Stimulated activated memory B cell treated with anti-CD40 and anti-IgM and Interleukin-4, amounts not matched to agents 10 μg/mL and 1 μg/mL and 100 μg/mL, for 72 hours (primary cell): ENCODE results near the gene PSMC5.
A peak's percentile ranks its signal among the peaks of the same experiment; 100 is the strongest.

Experiments used
- ATAC-seq: fragments of 150-1000 bp; cut with Tn5 transposase; 2 replicates; pipeline ENCODE4 v1.10.0; 2021
- H3K27ac Mint-ChIP-seq: one replicate; pipeline ENCODE4 v1.8.0; 2022; ENCODE audit warnings: mild to moderate bottlenecking, mixed read lengths
- H3K27me3 Mint-ChIP-seq: one replicate; pipeline ENCODE4 v1.8.0; 2022; ENCODE audit warnings: mixed read lengths
- H3K36me3 Mint-ChIP-seq: one replicate; pipeline ENCODE4 v1.8.0; 2022; ENCODE audit warnings: mixed read lengths
- H3K4me1 Mint-ChIP-seq: one replicate; pipeline ENCODE4 v1.8.0; 2022; ENCODE audit warnings: mixed read lengths
- H3K4me3 Mint-ChIP-seq: one replicate; pipeline ENCODE4 v1.8.0; 2022; ENCODE audit warnings: mild to moderate bottlenecking, moderate library complexity, mixed read lengths
- H3K9me3 Mint-ChIP-seq: one replicate; pipeline ENCODE4 v1.8.0; 2022; ENCODE audit warnings: mixed read lengths

The PSMC5 gene

DNA sequence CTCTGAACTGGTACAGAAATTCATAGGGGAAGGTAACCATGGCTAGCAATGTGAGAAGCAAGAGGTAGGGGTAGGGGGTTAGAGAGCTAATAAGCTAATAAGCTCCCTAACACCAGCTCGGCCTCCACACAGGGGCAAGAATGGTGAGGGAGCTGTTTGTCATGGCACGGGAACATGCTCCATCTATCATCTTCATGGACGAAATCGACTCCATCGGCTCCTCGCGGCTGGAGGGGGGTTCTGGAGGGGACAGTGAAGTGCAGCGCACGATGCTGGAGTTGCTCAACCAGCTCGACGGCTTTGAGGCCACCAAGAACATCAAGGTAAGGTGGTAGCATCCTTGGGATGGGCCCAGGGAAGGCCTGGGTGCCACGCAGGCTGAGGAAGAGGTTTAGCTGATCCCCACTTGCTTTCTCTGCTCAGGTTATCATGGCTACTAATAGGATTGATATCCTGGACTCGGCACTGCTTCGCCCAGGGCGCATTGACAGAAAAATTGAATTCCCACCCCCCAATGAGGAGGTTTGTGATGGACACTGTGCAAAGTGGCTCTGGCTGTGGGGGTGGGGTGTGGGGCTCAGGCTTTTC, 3.8 kb downstream of the PSMC5 start:
- Mint-ChIP-seq H3K27ac (peak overlapping the region; percentile 11), H3K36me3 (peaks cover 55% of the 10 kb centered on the region), H3K9me3 (no peaks in the 10 kb centered on the region), H3K4me1 (peaks cover 62% of the 10 kb centered on the region), H3K4me3 (no peak overlapping the region), H3K27me3 (no peaks in the 10 kb centered on the region)
- no peak for ATAC-seq

DNA sequence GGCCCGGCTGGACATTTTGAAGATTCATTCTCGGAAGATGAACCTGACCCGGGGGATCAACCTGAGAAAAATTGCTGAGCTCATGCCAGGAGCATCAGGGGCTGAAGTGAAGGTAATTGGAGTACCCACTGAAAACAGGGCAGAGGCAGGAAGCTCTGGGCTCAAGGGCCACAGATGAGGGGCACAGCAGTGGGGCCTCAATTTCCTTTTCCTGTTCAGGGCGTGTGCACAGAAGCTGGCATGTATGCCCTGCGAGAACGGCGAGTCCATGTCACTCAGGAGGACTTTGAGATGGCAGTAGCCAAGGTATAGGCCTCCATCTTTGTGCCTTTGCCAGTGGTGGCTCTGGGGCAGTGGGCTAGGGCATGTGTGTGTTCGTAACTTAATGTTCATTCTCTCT, 4.3 kb downstream of the PSMC5 start:
- H3K9me3 Mint-ChIP-seq: no peaks in the 10 kb centered on the region
- peaks cover 58% of the 10 kb centered on the region for H3K4me1 Mint-ChIP-seq
- no peak for ATAC-seq
- H3K36me3 Mint-ChIP-seq: peaks cover 55% of the 10 kb centered on the region
- H3K27me3 Mint-ChIP-seq: no peaks in the 10 kb centered on the region
- no peak overlapping the region for H3K4me3 Mint-ChIP-seq
- H3K27ac Mint-ChIP-seq: no peak overlapping the region

DNA sequence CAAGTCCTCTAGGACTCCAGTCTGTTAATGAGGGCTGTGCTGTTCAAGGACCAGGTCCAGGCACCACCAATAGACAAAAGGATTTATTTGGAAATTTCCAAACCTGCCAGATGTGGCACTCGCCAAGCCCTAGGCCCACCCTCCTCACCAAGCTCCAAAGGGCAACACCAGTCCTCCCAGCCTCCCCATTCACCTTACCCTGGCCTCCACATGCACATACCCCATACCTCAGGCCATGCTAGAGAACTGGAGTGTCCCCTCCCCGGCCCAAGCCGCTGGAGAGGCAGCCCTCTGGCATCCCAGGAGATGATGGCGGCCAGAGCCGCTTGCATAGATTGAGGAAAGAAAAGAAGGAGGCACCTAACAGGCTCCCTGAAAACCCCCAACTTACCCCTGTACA, 4.8 kb downstream of the PSMC5 start:
- no peak for ATAC-seq
- peak overlapping the region; percentile 9 for H3K27ac Mint-ChIP-seq
- H3K9me3 Mint-ChIP-seq: no peaks in the 10 kb centered on the region
- H3K4me3 Mint-ChIP-seq: no peak overlapping the region
- no peaks in the 10 kb centered on the region for H3K27me3 Mint-ChIP-seq
- H3K36me3 Mint-ChIP-seq: peaks cover 60% of the 10 kb centered on the region
- peaks cover 59% of the 10 kb centered on the region for H3K4me1 Mint-ChIP-seq

DNA sequence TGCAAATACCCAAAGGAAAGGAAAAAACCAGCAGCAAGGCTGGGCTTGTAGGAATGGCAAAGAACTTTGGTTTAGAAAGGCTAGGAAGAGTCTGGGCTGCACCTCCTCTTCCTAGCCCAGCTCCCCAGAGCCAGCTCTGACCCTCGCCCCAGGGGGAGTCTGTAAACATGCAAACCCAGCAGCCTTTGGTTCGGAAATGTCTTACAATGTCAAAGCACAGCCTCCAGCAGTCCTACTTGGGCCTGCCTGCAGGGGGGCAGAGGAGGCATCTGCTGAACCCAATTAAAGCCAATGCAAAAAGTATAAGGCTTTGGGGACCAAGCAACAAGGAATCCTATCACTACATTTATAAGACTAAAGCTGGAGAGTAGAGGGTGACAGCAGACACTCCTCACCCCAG, 5.2 kb downstream of the PSMC5 start:
- no peak overlapping the region for H3K4me3 Mint-ChIP-seq
- ATAC-seq: no peak
- peaks cover 64% of the 10 kb centered on the region for H3K36me3 Mint-ChIP-seq
- no peaks in the 10 kb centered on the region for H3K9me3 Mint-ChIP-seq
- no peaks in the 10 kb centered on the region for H3K27me3 Mint-ChIP-seq
- peak overlapping the region; percentile 9 for H3K27ac Mint-ChIP-seq
- peaks cover 63% of the 10 kb centered on the region for H3K4me1 Mint-ChIP-seq

DNA sequence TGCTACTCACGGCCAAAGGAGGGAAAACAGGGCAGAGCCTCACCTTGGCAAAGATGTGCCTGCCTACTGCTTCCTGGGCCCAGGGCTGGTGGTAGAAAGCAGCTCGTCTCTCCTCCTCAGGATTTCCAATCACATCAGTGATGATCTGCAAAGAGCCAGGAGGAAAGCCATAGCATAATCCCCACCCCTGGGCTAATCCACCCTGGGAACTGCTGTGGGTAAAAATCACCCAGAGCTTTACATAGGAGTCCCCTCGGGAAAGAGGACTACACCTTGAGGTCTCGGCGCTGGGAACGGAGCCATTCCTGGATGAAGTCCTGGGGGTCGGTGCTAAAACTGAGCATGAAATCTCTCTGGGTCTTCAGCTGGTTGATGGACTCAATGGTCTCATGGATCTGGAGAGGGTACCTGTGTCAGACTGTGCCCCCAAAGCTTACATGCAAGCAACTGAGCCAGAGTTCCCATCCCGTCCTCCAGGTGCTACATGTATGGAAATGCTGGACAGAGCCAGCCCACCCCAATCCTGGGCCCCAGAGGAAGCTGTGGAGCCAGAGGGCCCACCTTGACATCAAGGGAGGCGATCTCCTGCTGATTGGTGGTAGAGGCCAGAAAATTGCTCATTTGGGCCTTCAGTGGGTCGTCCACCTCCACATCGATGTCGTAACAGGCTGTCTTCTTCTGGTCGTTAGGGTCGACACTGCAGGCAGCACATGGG, 6.0 kb downstream of the PSMC5 start:
- H3K27ac Mint-ChIP-seq: peak overlapping the region; percentile 67
- no peak overlapping the region for H3K4me3 Mint-ChIP-seq
- peaks cover 63% of the 10 kb centered on the region for H3K4me1 Mint-ChIP-seq

DNA sequence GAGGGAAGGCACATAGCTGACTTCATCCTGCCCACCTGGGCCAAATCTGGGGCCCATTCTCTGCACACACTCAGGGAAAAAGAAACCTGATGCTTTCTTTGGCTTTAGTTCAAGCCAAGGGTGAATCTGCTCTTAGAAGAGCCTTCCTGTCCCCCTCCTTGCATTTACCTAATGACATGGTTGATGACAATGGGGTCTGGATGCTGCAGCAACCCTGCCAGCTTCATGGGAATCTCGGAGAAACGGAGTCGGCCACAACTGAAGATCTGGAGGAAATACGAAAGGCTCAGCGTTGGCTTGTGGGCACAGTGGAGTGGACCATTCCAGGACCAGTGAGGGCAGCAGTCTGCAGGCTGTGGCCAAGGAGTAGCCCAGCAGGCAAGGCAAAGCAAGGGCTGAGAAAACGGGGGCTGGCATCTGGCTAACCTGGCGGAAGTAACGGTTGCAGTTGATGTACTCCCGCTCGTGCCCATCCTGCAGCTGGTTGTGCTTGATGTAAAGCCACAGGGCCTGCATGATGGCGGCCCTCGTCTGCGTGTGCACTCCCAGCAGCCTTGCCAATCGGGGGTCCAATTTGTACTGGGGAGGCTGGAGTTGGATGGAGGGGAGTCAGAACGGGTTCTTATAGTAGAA, 6.6 kb downstream of the PSMC5 start:
- no peaks in the 10 kb centered on the region for H3K9me3 Mint-ChIP-seq
- peaks cover 65% of the 10 kb centered on the region for H3K4me1 Mint-ChIP-seq
- peak overlapping the region; percentile 67 for H3K27ac Mint-ChIP-seq
- H3K36me3 Mint-ChIP-seq: peaks cover 64% of the 10 kb centered on the region
- no peak for ATAC-seq
- no peak overlapping the region for H3K4me3 Mint-ChIP-seq
- H3K27me3 Mint-ChIP-seq: no peaks in the 10 kb centered on the region

More for the DNA sequence above, 6.0 kb downstream of the PSMC5 start:
- H3K27me3 Mint-ChIP-seq: no peaks in the 10 kb centered on the region
- peaks cover 64% of the 10 kb centered on the region for H3K36me3 Mint-ChIP-seq
- ATAC-seq: no peak
- no peaks in the 10 kb centered on the region for H3K9me3 Mint-ChIP-seq

DNA sequence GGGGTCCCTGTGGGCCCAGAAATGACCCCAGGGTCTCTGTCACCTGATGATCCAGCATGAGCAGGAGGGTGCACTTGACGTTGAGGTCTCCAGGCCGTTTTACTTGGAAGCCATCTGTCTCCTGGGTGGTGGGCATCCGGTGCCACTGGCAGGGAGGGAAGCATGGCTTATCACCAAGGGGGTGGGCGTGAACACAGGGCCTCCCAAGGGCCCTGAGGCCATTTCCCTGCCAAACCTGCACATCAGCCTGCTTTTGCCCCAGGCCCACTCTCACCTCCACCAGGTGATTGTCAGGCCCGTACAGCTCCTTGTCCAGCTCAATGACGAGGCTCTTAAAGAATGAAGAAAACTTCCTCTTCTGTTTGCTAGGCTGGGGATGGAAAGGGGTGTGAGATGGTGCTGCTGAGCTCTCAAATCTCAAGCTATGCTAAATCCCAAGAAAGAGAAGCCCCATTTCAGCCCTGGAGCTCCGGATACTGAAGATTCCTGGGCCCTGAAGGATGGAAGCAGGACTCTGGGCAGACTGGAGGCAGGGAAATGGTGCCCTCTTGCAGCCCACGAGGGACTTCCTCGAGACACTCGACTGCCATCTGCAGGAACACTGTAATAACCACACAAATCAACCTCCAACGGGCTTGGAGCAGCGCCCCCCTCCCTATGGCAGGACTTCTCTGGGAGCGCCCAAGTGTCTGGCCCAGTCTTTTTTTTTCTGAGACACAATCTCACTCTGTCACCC, 7.4 kb downstream of the PSMC5 start:
- peak; percentile 77 for ATAC-seq
- H3K27me3 Mint-ChIP-seq: no peaks in the 10 kb centered on the region
- H3K27ac Mint-ChIP-seq: peak overlapping the region; percentile 67
- H3K9me3 Mint-ChIP-seq: no peaks in the 10 kb centered on the region
- H3K36me3 Mint-ChIP-seq: peaks cover 62% of the 10 kb centered on the region
- H3K4me1 Mint-ChIP-seq: peaks cover 69% of the 10 kb centered on the region
- no peak overlapping the region for H3K4me3 Mint-ChIP-seq

DNA sequence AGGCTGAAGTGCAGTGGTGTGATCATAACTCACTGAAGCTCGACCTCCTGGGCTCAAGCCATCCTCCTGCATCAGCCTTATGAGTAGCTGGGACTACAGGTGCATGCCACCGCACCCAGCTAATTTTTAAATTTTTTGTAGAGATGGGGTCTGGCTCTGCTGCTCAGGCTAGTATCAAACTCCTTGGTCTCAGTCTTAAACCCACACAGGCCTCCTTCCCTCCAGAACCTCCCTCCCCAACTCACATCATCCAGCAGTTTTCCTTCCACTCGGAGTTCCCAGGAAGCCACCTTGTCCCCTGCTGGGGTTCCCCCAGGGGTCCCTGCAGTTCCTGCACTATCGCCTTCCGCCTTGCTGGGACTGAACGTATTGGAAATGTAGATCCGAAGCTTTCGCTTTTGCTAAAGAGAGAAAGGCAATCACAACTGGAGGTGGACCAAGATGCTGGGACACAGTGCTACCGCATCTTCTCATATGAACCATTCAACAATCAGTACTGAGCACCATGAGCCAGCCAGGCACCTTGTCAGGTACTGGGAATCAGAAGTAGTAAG, 8.0 kb downstream of the PSMC5 start:
- Mint-ChIP-seq H3K4me3 (no peak overlapping the region), H3K4me1 (peaks cover 66% of the 10 kb centered on the region), H3K27me3 (no peaks in the 10 kb centered on the region), H3K36me3 (peaks cover 55% of the 10 kb centered on the region), H3K27ac (peak overlapping the region; percentile 67), H3K9me3 (no peaks in the 10 kb centered on the region)
- ATAC-seq: no peak

DNA sequence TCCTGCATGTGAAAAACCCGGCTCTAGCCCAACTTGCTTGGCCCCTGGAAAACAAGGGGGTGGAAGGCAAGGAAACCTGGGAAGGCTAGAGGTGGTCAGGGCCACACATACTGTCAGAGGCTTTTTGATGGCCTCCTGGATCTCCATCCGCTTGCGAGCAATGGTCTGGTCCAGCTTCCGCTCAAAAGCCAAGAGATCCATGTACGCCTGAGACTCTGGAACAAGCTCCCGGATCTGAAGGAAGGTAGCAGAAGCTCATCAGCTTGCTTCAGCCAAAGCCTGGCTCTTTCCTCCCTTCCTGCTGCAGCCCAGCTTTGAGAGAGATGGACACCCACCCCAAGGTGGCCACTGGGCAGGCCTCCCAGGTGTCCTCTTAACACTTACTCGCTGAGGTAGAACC, 9.6 kb downstream of the PSMC5 start:
- no peak for ATAC-seq
- H3K9me3 Mint-ChIP-seq: no peaks in the 10 kb centered on the region
- peaks cover 45% of the 10 kb centered on the region for H3K36me3 Mint-ChIP-seq
- peak overlapping the region; percentile 56 for H3K27ac Mint-ChIP-seq
- H3K4me1 Mint-ChIP-seq: peaks cover 67% of the 10 kb centered on the region
- no peaks in the 10 kb centered on the region for H3K27me3 Mint-ChIP-seq
- no peak overlapping the region for H3K4me3 Mint-ChIP-seq

DNA sequence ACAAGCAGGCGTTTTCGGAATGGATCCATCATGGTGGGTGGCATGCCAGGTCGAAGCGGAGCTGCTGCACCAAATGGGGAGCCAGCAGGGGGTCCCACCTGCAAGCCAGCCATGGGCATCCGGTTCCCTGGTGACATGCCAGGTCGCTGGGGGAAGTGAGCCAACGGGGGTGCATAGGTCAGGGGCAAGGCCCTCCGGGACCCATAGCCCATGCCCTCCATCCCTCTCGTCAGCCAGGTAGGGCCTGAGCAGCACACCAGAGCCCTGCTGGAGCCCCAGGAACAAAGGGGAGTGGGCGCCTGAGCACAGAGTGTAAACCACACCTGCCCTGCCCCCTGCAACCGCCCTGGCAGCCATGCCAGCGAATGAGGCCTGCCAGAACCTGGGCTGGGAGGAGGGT, 10.2 kb downstream of the PSMC5 start:
- H3K9me3 Mint-ChIP-seq: no peaks in the 10 kb centered on the region
- H3K27me3 Mint-ChIP-seq: no peaks in the 10 kb centered on the region
- H3K36me3 Mint-ChIP-seq: peaks cover 38% of the 10 kb centered on the region
- peaks cover 70% of the 10 kb centered on the region for H3K4me1 Mint-ChIP-seq
- no peak overlapping the region for H3K4me3 Mint-ChIP-seq
- ATAC-seq: no peak
- H3K27ac Mint-ChIP-seq: peak overlapping the region; percentile 56

DNA sequence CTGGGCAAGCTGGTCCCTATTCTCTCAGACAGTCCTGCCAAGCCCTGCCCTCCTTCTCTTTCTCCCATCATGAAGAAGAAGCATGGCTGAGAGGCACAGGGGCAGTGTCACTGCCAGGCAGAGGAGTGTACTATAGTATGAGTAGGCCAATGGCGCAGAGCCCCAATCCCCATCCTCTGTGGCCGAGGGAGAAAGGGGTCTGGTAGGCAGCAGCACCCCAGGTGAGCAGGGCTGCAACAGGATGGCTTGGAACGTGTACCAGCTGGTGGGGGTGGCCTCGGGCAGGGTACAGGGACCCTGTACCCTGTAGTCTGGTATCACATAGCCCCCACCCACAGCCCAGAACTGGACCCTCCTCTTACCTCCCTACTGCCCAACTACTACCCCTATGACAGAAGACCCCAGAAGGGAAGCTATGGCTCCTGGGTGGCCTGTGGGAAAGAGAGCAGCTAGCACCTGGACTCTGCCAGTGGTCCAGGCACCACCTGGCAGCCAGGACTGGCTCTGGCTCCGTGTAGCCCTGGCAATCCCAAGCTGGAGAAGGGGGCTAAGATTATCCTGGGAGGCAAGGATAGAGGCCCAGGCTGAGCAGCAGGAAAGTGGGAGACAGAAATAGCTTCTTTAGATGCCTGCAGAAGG, 10.8 kb downstream of the PSMC5 start:
- H3K9me3 Mint-ChIP-seq: no peaks in the 10 kb centered on the region
- H3K27ac Mint-ChIP-seq: peak overlapping the region; percentile 56
- no peak for ATAC-seq
- no peak overlapping the region for H3K4me3 Mint-ChIP-seq
- peaks cover 70% of the 10 kb centered on the region for H3K4me1 Mint-ChIP-seq
- peaks cover 37% of the 10 kb centered on the region for H3K36me3 Mint-ChIP-seq
- no peaks in the 10 kb centered on the region for H3K27me3 Mint-ChIP-seq

DNA sequence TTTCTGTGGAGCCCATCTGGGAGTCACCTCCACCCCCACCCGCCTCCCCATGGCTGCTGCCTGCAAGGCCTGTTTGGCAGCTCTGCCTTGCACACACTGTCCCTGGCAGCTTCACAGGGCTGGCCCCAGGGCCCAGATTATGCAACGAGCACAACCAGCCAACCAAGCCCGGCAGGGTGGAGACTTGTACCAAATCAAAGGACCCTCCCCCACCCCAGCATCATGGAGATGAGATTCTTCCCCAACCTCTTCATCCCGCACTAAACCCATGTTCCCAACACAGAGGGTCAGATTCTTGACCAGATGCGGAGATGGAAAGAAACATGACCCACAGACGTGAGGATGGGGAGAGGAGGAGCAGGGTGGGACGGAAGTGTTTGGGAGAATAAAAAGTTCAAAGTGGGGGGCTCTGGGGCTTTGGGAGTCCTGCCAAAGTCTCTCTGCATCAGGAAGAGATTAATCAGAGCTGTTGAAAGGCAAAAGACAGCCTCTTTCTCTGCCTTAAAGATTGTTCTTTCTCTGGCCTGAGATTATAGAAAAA, 11.5 kb downstream of the PSMC5 start:
- no peak overlapping the region for H3K4me3 Mint-ChIP-seq
- peaks cover 71% of the 10 kb centered on the region for H3K4me1 Mint-ChIP-seq
- peak overlapping the region; percentile 56 for H3K27ac Mint-ChIP-seq
- no peaks in the 10 kb centered on the region for H3K27me3 Mint-ChIP-seq
- no peaks in the 10 kb centered on the region for H3K9me3 Mint-ChIP-seq
- H3K36me3 Mint-ChIP-seq: peaks cover 31% of the 10 kb centered on the region
- ATAC-seq: no peak

DNA sequence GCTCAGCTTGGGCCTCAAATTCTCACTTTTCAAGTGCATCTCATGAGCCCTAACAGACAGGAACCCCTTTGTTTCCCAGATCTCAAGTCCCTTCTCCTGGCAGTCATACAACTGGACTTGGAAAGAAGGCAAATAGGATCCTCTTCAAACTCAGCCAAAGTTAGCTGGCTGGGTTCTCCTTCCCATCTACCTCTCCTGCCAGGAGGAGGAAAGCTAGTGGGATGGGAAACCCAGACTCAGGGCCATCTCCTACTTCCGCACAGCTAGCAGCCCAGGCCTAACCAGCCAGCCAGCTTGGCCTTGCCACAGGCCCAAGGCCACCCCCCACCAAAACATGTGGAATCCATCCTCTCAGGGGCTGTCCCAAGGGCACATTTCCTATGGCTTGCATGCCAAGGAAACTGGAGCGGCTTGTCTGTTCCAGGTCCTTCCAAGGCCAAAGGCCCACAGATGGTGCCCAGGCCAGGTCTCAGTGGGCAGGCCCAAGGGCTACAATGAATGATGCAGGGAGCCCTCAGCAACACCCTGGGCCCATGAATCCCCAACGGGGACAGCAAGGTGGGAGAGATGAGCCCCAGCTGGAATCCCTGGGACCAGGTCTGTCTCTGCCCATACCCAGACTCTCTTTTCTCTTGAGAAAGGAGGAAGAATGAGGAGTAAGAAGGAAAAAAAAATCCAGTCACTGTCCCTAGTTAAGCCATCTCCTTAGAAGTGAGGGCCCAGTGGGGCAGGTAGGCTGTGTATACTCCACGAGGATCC, 13.5 kb downstream of the PSMC5 start:
- Mint-ChIP-seq H3K4me1 (peaks cover 60% of the 10 kb centered on the region), H3K27me3 (no peaks in the 10 kb centered on the region), H3K36me3 (peaks cover 11% of the 10 kb centered on the region), H3K27ac (peak overlapping the region; percentile 95), H3K4me3 (peak overlapping the region; percentile 94), H3K9me3 (no peaks in the 10 kb centered on the region)
- ATAC-seq: no peak
